PC-9 (cell line): ENCODE measurements around the gene C4BPA. TPM values are rescaled to one million over a fixed set of nuclear protein-coding genes. Genes with fewer than 3 reads are reported as not detected.

Experiments
- BruUV-seq: library from RNA; stranded (reverse); fragments of 400-500 nt; replicated peaks from 2 replicates; lab custom pipeline; 2021; lab: Mats Ljungman, UMichigan
- CTCF ChIA-PET: fragments of 300-600 bp; sonication (Branson Sonifier 250); formaldehyde crosslinking; loops from one replicate; lab custom pipeline; 2022; ENCODE audit warnings: antibody characterized with exemption; lab: Charles Lee
- POLR2A ChIA-PET: fragments of 300-600 bp; sonication (Branson Sonifier 250); formaldehyde crosslinking; loops from one replicate; lab custom pipeline; 2022; ENCODE audit warnings: antibody characterized with exemption; ENCODE audit not compliant: unreplicated experiment; lab: Charles Lee
- DNase-seq, 2 experiments: peaks; one replicate each; pipeline versions ENCODE4 v3.0.0 to v3.0.0-alpha.2; 2015 to 2022; ENCODE audit warnings: mixed read lengths in 1 of 2
- H2AFZ ChIP-seq: fragments of 200-600 bp; sonication (generic); 2 replicates; pipeline ENCODE4 v1.8.1; 2017; ENCODE audit warnings: antibody characterized with exemption
- H3F3A ChIP-seq: fragments of 200-600 bp; sonication (generic); 2 replicates; pipeline ENCODE4 v1.8.1; 2017; ENCODE audit warnings: antibody characterized with exemption, mild to moderate bottlenecking, low read depth; ENCODE audit not compliant: insufficient read depth
- H3K27ac ChIP-seq: fragments of 200-600 bp; sonication (generic); 2 replicates; pipeline ENCODE4 v1.6.1; 2016; ENCODE audit warnings: mixed run types
- H3K27me3 ChIP-seq: fragments of 200-600 bp; sonication (generic); 2 replicates; pipeline ENCODE4 v1.6.1; 2016; ENCODE audit warnings: low read depth, mixed run types; ENCODE audit not compliant: insufficient read depth
- H3K36me3 ChIP-seq: fragments of 200-600 bp; sonication (generic); 2 replicates; pipeline ENCODE4 v1.6.1; 2016; ENCODE audit warnings: low read depth, mixed run types
- H3K4me1 ChIP-seq: fragments of 200-600 bp; sonication (generic); replicated peaks from 2 replicates; pipeline ENCODE4 v1.6.1; 2016; ENCODE audit warnings: mixed run types; ENCODE audit not compliant: insufficient read depth
- H3K4me2 ChIP-seq: fragments of 200-600 bp; sonication (generic); 2 replicates; pipeline ENCODE4 v1.6.1; 2017; ENCODE audit warnings: mixed run types
- H3K4me3 ChIP-seq: fragments of 200-600 bp; sonication (generic); 2 replicates; pipeline ENCODE4 v1.6.1; 2016; ENCODE audit warnings: mixed run types
- H3K79me2 ChIP-seq: fragments of 200-600 bp; sonication (generic); 2 replicates; pipeline ENCODE4 v1.6.1; 2017; ENCODE audit warnings: low read depth, mixed run types
- H3K9me2 ChIP-seq: fragments of 200-600 bp; sonication (generic); 2 replicates; pipeline ENCODE4 v1.8.1; 2017; ENCODE audit warnings: mild to moderate bottlenecking; ENCODE audit not compliant: insufficient read depth
- H3K9me3 ChIP-seq: fragments of 200-600 bp; sonication (generic); 2 replicates; pipeline ENCODE4 v1.8.1; 2016; ENCODE audit warnings: low read depth; ENCODE audit not compliant: insufficient read depth
- H4K20me1 ChIP-seq: fragments of 200-600 bp; sonication (generic); 2 replicates; pipeline ENCODE4 v1.8.1; 2017; ENCODE audit not compliant: insufficient read depth
- CTCF ChIP-seq: fragments of 200-600 bp; sonication (generic); conservative IDR thresholded peaks from 2 replicates; pipeline ENCODE4 v1.6.1; 2017; ENCODE audit warnings: mixed run types, antibody characterized with exemption, mild to moderate bottlenecking, moderate library complexity
- EZH2 ChIP-seq: fragments of 200-600 bp; sonication (generic); IDR thresholded peaks from 2 replicates; pipeline ENCODE4 v1.8.0; 2017; ENCODE audit warnings: antibody characterized with exemption, low read depth
- intact Hi-C: fragments of 100-400 bp; cut with micrococcal nuclease; formaldehyde crosslinking; loops from one replicate; pipeline ENCODE4 v1.10.0; 2022; ENCODE audit not compliant: unreplicated experiment
- total RNA-seq: library from RNA; stranded (reverse); gene quantifications from 2 replicates; pipeline ENCODE4 v1.2.3, GENCODE V29; 2021

C4BPA gene
- total RNA-seq, 1 experiment from 2014 or later = not detected

- intact Hi-C loops = no loop called here
Observed at GRCh38 chr1:207124389-207124788, 20.4 kb downstream of the C4BPA start.

DNA sequence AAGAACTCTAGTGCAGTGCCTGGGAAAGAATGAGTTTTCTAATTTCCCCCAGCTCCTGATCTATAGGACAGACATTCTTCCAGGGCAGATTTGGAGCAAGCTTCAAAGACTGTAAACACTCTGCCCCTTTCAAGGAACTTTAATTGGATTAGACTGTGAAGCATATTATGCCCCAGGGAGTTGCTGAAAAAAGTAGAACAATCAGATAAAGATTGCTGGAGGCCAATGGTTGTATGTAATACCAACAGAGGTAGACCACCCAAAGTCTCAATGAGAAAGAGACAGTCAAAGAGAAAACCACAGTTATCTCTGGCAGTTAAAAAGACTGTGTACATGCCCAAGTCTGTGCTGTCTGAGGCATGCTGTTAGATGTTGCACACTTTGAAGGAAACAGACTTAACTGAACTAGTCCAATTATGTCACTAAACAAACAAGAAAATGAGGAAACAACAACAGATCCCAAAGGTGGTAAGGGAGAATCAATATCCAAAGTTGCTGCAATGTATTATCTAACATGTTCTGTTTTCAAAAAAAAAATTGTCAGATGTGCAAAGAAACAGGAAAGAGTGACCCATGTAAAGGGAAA is 24.4 kb downstream of the C4BPA start:
- no peaks in the 10 kb centered on the region for H4K20me1 ChIP-seq
- 0 out of 2 replicates have a peak, but pooled peaks cover 5% of the 10 kb centered on the region for H3F3A ChIP-seq
- no peak overlapping the region for H3K4me3 ChIP-seq
- H3K4me2 ChIP-seq = no peak overlapping the region
- no peak for DNase-seq
- ChIA-PET CTCF (no interaction called here), POLR2A (no interaction called here)
- H2AFZ ChIP-seq = no peak overlapping the region
- peaks cover 4% of the 10 kb centered on the region; the same call in 1 of the 2 replicates for H3K9me3 ChIP-seq
- intact Hi-C loops = no loop called here
- H3K4me1 ChIP-seq = no peaks in the 10 kb centered on the region
- no peaks in the 10 kb centered on the region for H3K79me2 ChIP-seq
- BruUV-seq = no TSS peak
- H3K9me2 ChIP-seq = no peaks in the 10 kb centered on the region
- H3K36me3 ChIP-seq = no peaks in the 10 kb centered on the region
- TF ChIP-seq EZH2 = no peak
- TF ChIP-seq CTCF = no peak
- H3K27ac ChIP-seq = no peak overlapping the region
- H3K27me3 ChIP-seq = no peaks in the 10 kb centered on the region

More at GRCh38 chr1:207124389-207124788, 20.4 kb downstream of the C4BPA start:
- Histone ChIP-seq H3K27ac (no peak overlapping the region), H3K79me2 (no peaks in the 10 kb centered on the region), H3K36me3 (no peaks in the 10 kb centered on the region), H3K9me3 (peaks cover 3% of the 10 kb centered on the region; the same call in 1 of the 2 replicates), H3K4me1 (no peaks in the 10 kb centered on the region), H4K20me1 (no peaks in the 10 kb centered on the region), H3K9me2 (no peaks in the 10 kb centered on the region), H3K27me3 (no peaks in the 10 kb centered on the region), H3F3A (0 out of 2 replicates have a peak, but pooled peaks cover 5% of the 10 kb centered on the region), H2AFZ (no peak overlapping the region), H3K4me3 (no peak overlapping the region), H3K4me2 (no peak overlapping the region)
- DNase-seq = no peak
- no TSS peak for BruUV-seq
- TF ChIP-seq CTCF (no peak), EZH2 (no peak)
- CTCF ChIA-PET = no interaction called here
- POLR2A ChIA-PET = no interaction called here

DNA sequence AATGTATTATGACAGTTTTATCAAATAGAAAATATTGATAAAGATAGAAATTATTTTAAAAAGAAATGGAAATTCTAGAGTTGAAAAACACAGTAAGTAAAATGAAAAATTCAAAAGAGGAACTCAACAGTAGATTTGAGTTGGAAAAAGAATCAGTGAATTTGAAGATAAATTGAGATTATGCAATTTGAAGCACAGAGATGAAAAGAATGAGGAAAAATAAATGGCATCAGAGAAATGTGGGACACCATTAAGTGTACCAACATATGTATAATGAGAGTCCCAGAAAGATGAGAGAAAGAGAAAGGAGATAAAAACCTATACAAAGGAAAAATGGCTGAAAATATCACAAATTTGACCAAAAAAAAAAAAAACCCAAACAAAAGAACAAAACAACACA is 25.0 kb downstream of the C4BPA start:
- intact Hi-C loops = no loop called here
- BruUV-seq = no TSS peak

More for the DNA sequence above, 25.0 kb downstream of the C4BPA start:
- Histone ChIP-seq H3K4me2 (no peak overlapping the region), H3K36me3 (no peaks in the 10 kb centered on the region), H3K9me2 (no peaks in the 10 kb centered on the region), H2AFZ (no peak overlapping the region), H3K4me1 (no peaks in the 10 kb centered on the region), H3K9me3 (peaks cover 4% of the 10 kb centered on the region; the same call in 1 of the 2 replicates), H3K4me3 (no peak overlapping the region), H3F3A (0 out of 2 replicates have a peak, but pooled peaks cover 5% of the 10 kb centered on the region), H3K79me2 (no peaks in the 10 kb centered on the region), H3K27me3 (no peaks in the 10 kb centered on the region), H4K20me1 (no peaks in the 10 kb centered on the region), H3K27ac (no peak overlapping the region)
- TF ChIP-seq EZH2 (no peak), CTCF (no peak)
- POLR2A ChIA-PET = no interaction called here
- no peak for DNase-seq
- CTCF ChIA-PET = no interaction called here
